Spleen (tissue), 7 donors: ENCODE measurements around the gene RING1.

Source experiments
- POLR2A ChIP-seq, 3 donors: fragments of 450-650 bp; IDR thresholded peaks; one replicate each; pipeline ENCODE4 v1.5.1; 2017; ENCODE audit warnings: antibody characterized with exemption in 3 of 3, mild to moderate bottlenecking in 1 of 3
- POLR2AphosphoS5 ChIP-seq, 3 donors: sonication (generic); formaldehyde crosslinking; IDR thresholded peaks; one replicate each; pipeline ENCODE4 v1.5.1; 2017; ENCODE audit warnings: antibody characterized with exemption in 3 of 3
- TF ChIP-seq, protein P1 (sequence below), 11 experiments: fragments of 200-600 bp in 7 of 11; fragments of 450-650 bp in 4 of 11; sonication (generic) in 4 of 11; IDR thresholded peaks in 8 of 11; conservative IDR thresholded peaks in 3 of 11; 1 replicate in 7 of 11; 2 replicates in 4 of 11; pipeline versions ENCODE4 v1.4.0 to v1.8.0; 2016 to 2021; ENCODE audit warnings: antibody characterized with exemption in 11 of 11, inconsistent platforms in 4 of 11, mild to moderate bottlenecking in 1 of 11
- donor health status: DM: no; HTN: no; CAD: no; lungs with moderate emphysema.
- donor health status: DM: no; HTN: no; CAD: no.
- donor health status: DM: no; HTN: no; CAD: no.

DNA sequence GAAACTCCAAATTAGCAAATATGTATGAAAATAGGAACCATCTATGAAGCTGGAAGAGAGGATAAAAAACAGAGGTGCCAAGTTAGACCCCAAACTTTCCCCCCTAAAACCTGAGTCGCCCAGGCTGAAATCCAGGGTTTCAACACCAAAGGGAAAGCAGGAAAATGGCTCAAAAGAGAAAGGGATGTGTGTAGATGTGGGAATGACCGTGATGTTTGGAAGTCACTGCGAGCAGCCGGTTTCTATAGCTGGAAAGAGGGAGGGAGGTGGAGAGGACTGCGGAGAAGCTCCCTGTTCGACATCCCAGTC is 4.5 kb downstream of the RING1 start:
- TF ChIP-seq, protein P1, sequence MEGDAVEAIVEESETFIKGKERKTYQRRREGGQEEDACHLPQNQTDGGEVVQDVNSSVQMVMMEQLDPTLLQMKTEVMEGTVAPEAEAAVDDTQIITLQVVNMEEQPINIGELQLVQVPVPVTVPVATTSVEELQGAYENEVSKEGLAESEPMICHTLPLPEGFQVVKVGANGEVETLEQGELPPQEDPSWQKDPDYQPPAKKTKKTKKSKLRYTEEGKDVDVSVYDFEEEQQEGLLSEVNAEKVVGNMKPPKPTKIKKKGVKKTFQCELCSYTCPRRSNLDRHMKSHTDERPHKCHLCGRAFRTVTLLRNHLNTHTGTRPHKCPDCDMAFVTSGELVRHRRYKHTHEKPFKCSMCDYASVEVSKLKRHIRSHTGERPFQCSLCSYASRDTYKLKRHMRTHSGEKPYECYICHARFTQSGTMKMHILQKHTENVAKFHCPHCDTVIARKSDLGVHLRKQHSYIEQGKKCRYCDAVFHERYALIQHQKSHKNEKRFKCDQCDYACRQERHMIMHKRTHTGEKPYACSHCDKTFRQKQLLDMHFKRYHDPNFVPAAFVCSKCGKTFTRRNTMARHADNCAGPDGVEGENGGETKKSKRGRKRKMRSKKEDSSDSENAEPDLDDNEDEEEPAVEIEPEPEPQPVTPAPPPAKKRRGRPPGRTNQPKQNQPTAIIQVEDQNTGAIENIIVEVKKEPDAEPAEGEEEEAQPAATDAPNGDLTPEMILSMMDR (IDR thresholded peaks at IDR 0.05 in 8 of 11, conservative IDR thresholded peaks at IDR 0.05 in 3 of 11), result no peak
- TF ChIP-seq POLR2A (IDR thresholded peaks at IDR 0.05), result no peak
- no peak for TF ChIP-seq POLR2AphosphoS5 (IDR thresholded peaks at IDR 0.05)
